ENCODE measurements around the gene TEP1. TPM values are rescaled to one million over a fixed set of nuclear protein-coding genes. Genes with fewer than 3 reads are reported as not detected.

TEP1 gene
- total and polyA plus RNA-seq, 2 of the 13 experiments (the other 11 are each of a cell fraction or from before 2014, with no cell fraction given), result 11.0 to 12.8 TPM

- TF ChIP-seq NPAS2 (CRISPR knock-in tag; IDR thresholded peaks at IDR 0.05; ENCODE audit: borderline replicate concordance) (no peak), KMT2A (CRISPR knock-in tag; IDR thresholded peaks at IDR 0.05) (no peak), ELF1 (CRISPR knock-in tag; IDR thresholded peaks at IDR 0.05) (peak; percentile 25; the same call in 1 of the 2 replicates), HMG20A (CRISPR knock-in tag; IDR thresholded peaks at IDR 0.05; ENCODE audit: borderline replicate concordance) (no peak), GPN1 (CRISPR knock-in tag; IDR thresholded peaks at IDR 0.05; ENCODE audit: borderline replicate concordance) (no peak), MAFK (conservative IDR thresholded peaks at IDR 0.05 in 1 of 2, IDR thresholded peaks at IDR 0.05 in 1 of 2; ENCODE audit: low read length in 2 of 2) (no peak), SMARCE1 (IDR thresholded peaks at IDR 0.05; ENCODE audit: borderline replicate concordance) (no peak)
These were observed 2.5 kb upstream of the TEP1 start (continued) for GRCh38 chr14:20415782-20416206.

- ATAC-seq (no peak; the same call in 2 of the 3 replicates), DNase-seq (ENCODE audit: low spot score) (no peak), FAIRE-seq (no peak)
- no peaks in the 10 kb centered on the region for H3K79me2 ChIP-seq (ENCODE audit: insufficient read depth, low read length)
- no peak overlapping the region for H3K27ac ChIP-seq (ENCODE audit: extremely low read length, insufficient read depth, low read length)
- intact Hi-C loops (cut with micrococcal nuclease; ENCODE audit: unreplicated experiment) (loop anchor here (1.0 to 5.0 kb wide), 4 partner anchors 36 to 86 kb away; partner anchors contain the start of genes PARP2 and PNP), in situ Hi-C loops (cut with HindIII; ENCODE audit: extremely low pct_ligation_motif_present, low pct_unique_long_range_greater_than_20kb) (no loop called here)
- H3K36me3 ChIP-seq (replicated peaks in 1 of 2; ENCODE audit: control insufficient read depth in 1 of 2, insufficient read depth in 2 of 2, low read length in 2 of 2), result no peaks in the 10 kb centered on the region
- peak overlapping the region; percentile 96 for H2AFZ ChIP-seq (ENCODE audit: low read length)
- no peaks in the 10 kb centered on the region for H4K20me1 ChIP-seq (ENCODE audit: insufficient read depth, low read length)
- CTCF ChIA-PET (ENCODE audit: low intra/inter-chr PET ratio, low total read pairs), result no interaction called here
- POLR2A ChIA-PET, result interaction anchor here (0.7 to 4.3 kb wide), 16 partner anchors 8 to 274 kb away, joined by 3 to 54 read pairs (median 6); partner anchors contain the start of genes ANG, APEX1, OSGEP and PARP2
- H3K9ac ChIP-seq (ENCODE audit: insufficient read depth, low read depth, low read length), result peak overlapping the region; percentile 75
- BruUV-seq (replicated peaks), result TSS peak; percentile 78
- WGBS (ENCODE audit: low lambda C conversion rate), result 4% methylated on average over 9 of the region's 9 CpGs
- TF ChIP-seq ZBED4 (CRISPR knock-in tag; IDR thresholded peaks at IDR 0.05; ENCODE audit: borderline replicate concordance) (0 out of 2 replicates have a peak, but pooled peaks have one; percentile 9), IKZF4 (CRISPR knock-in tag; IDR thresholded peaks at IDR 0.05; ENCODE audit: borderline replicate concordance, low read depth, not compliant biosample characterization) (peak; percentile 2), ZNF652 (CRISPR knock-in tag; IDR thresholded peaks at IDR 0.05; ENCODE audit: borderline replicate concordance, low read depth) (peak; percentile 89), GPBP1L1 (CRISPR knock-in tag; IDR thresholded peaks at IDR 0.05) (no peak), TRIM24 (CRISPR knock-in tag; IDR thresholded peaks at IDR 0.05) (no peak), ZNF878 (CRISPR knock-in tag; IDR thresholded peaks at IDR 0.05) (0 out of 2 replicates have a peak, but pooled peaks have one; percentile 0), PBX2 (CRISPR knock-in tag; IDR thresholded peaks at IDR 0.05) (peak; percentile 60; the same call in 1 of the 2 replicates), ZBTB25 (CRISPR knock-in tag; IDR thresholded peaks at IDR 0.05) (0 out of 2 replicates have a peak, but pooled peaks have one; percentile 2), KLF15 (CRISPR knock-in tag; IDR thresholded peaks at IDR 0.05; ENCODE audit: borderline replicate concordance) (peak; percentile 9; the same call in 1 of the 2 replicates)
- peak overlapping the region; percentile 78 for H3K4me2 ChIP-seq (ENCODE audit: low read depth, low read length)
- H3K9me3 ChIP-seq (ENCODE audit: low read length), result no peaks in the 10 kb centered on the region
- H3K4me3 ChIP-seq (replicated peaks in 1 of 3; ENCODE audit: insufficient read depth in 1 of 3, low read depth in 2 of 3, low read length in 3 of 3), result peak overlapping the region; percentile 81 to 93 (median 92)
- H3K4me1 ChIP-seq (ENCODE audit: insufficient read depth, low read length), result peaks cover 52% of the 10 kb centered on the region
- no peaks in the 10 kb centered on the region; a peak in 2 of 5 replicates for H3K27me3 ChIP-seq (ENCODE audit: control insufficient read depth in 1 of 2, insufficient read depth in 2 of 2, low read length in 2 of 2)
These were observed 412 bp upstream of the TEP1 start for GRCh38 chr14:20413744-20414082.
